K562 (cell line): Measurements from ENCODE around the gene RGS13. TPM values are rescaled to one million over a fixed set of nuclear protein-coding genes. Genes with fewer than 3 reads are reported as not detected.

ENCODE experiments used
- ATAC-seq: fragments of 200-7000 bp; cut with Tn5 transposase; 3 replicates; pipeline ENCODE4 v1.9.1; 2020; ENCODE audit warnings: moderate library complexity
- BruUV-seq: library from RNA; stranded (reverse); fragments of 400-500 nt; replicated peaks from 2 replicates; lab custom pipeline; 2021; lab: Mats Ljungman, UMichigan
- CTCF ChIA-PET: fragments of 300-600 bp; formaldehyde crosslinking; extraction: SDS; loops from one replicate; lab custom pipeline; 2021; ENCODE audit warnings: low intra/inter-chr PET ratio; lab: Yijun Ruan, JAX
- POLR2A ChIA-PET: fragments of 300-600, 350-650 bp; sonication (Branson Sonifier 250); formaldehyde crosslinking; extraction: SDS; loops from one replicate; lab custom pipeline; 2021; ENCODE audit warnings: antibody characterized with exemption, inconsistent platforms; lab: Yijun Ruan, JAX
- DNase-seq, 4 experiments: peaks; one replicate each; pipeline versions ENCODE4 v3.0.0 to v3.0.0-alpha.2; 2011 to 2018; ENCODE audit warnings: low spot score in 3 of 4, mixed read lengths in 3 of 4; ENCODE audit errors: extremely low read depth in 1 of 4
- FAIRE-seq: peaks from 2 replicates; lab custom pipeline; 2011; peaks lifted over from hg19 to GRCh38; lab: Jason Lieb, UNC
- H2AFZ ChIP-seq: 2 replicates; pipeline ENCODE4 v1.6.0; 2011; ENCODE audit warnings: low read depth, low read length, control low read depth, inconsistent platforms
- H3K27ac ChIP-seq: fragments of 200-600 bp; 3 replicates; pipeline ENCODE4 v1.8.0; 2011; ENCODE audit warnings: low read depth, mild to moderate bottlenecking, control low read depth, inconsistent platforms, low read length, moderate library complexity, mixed read lengths; ENCODE audit errors: extremely low read depth
- H3K27me3 ChIP-seq, 2 experiments: fragments of 300-600 bp in 1 of 2; 2 replicates in 1 of 2; 3 replicates in 1 of 2; pipeline versions ENCODE4 v1.6.0 to v1.8.0; 2011; ENCODE audit warnings: inconsistent platforms in 2 of 2, low read length in 2 of 2, mild to moderate bottlenecking in 1 of 2, mixed read lengths in 1 of 2, moderate library complexity in 1 of 2; ENCODE audit not compliant: control insufficient read depth in 2 of 2, insufficient read depth in 2 of 2
- H3K36me3 ChIP-seq: fragments of 300-600 bp; 3 replicates; pipeline ENCODE4 v1.8.0; 2011; ENCODE audit warnings: mild to moderate bottlenecking, low read length, inconsistent platforms; ENCODE audit not compliant: control insufficient read depth, insufficient read depth
- H3K4me1 ChIP-seq, 2 experiments: fragments of 200-600 bp in 1 of 2; replicated peaks in 1 of 2; 2 replicates in 1 of 2; 3 replicates in 1 of 2; pipeline versions ENCODE4 v1.5.1 to v1.8.0; 2011; ENCODE audit warnings: inconsistent platforms in 2 of 2, low read length in 2 of 2, mild to moderate bottlenecking in 1 of 2, mixed read lengths in 1 of 2, moderate library complexity in 1 of 2; ENCODE audit not compliant: control insufficient read depth in 2 of 2, insufficient read depth in 2 of 2
- H3K4me2 ChIP-seq: 2 replicates; pipeline ENCODE4 v1.6.1; 2011; ENCODE audit warnings: low read length, control low read depth, inconsistent platforms, mixed read lengths; ENCODE audit not compliant: insufficient read depth
- H3K4me3 ChIP-seq: fragments of 200-600 bp; sonication (generic), shearing (Covaris generic); 2 replicates; pipeline ENCODE4 v1.5.1; 2016; ENCODE audit warnings: control low read depth, inconsistent platforms
- H3K79me2 ChIP-seq: fragments of 200-600 bp; 3 replicates; pipeline ENCODE4 v1.8.0; 2011; ENCODE audit warnings: low read length, inconsistent platforms; ENCODE audit not compliant: control insufficient read depth, insufficient read depth
- H3K9ac ChIP-seq, 2 experiments: 2 replicates each; pipeline versions ENCODE4 v1.6.0 to v1.6.1; 2011; ENCODE audit warnings: low read depth in 2 of 2, low read length in 2 of 2, control low read depth in 1 of 2, inconsistent platforms in 1 of 2, mild to moderate bottlenecking in 1 of 2, mixed read lengths in 1 of 2; ENCODE audit not compliant: insufficient read depth in 1 of 2
- H3K9me1 ChIP-seq: one replicate; pipeline ENCODE4 v1.6.0; 2011; ENCODE audit warnings: inconsistent platforms, mild to moderate bottlenecking, low read length, moderate library complexity; ENCODE audit not compliant: control insufficient read depth, insufficient read depth
- H3K9me3 ChIP-seq: replicated peaks from 2 replicates; pipeline ENCODE4 v1.5.1; 2011; ENCODE audit warnings: low read depth, low read length, inconsistent platforms; ENCODE audit not compliant: control insufficient read depth, insufficient read depth
- H4K20me1 ChIP-seq: replicated peaks from 2 replicates; pipeline ENCODE4 v1.6.1; 2011; ENCODE audit warnings: low read length, inconsistent platforms, mixed read lengths; ENCODE audit not compliant: control insufficient read depth, insufficient read depth
- COPS2 ChIP-seq: fragments of 450-650 bp; conservative IDR thresholded peaks from 2 replicates; pipeline ENCODE4 v1.6.1; 2016; ENCODE audit warnings: mild to moderate bottlenecking, moderate library complexity
- DLX4 ChIP-seq: fragments of 250-450 bp; sonication (Bioruptor Pico); IDR thresholded peaks from 2 replicates; pipeline ENCODE4 v1.6.1; 2021; ENCODE audit warnings: mild to moderate bottlenecking
- DMBX1 ChIP-seq: fragments of 250-450 bp; sonication (Bioruptor Pico); IDR thresholded peaks from 2 replicates; pipeline ENCODE4 v1.8.0; 2022; ENCODE audit warnings: inconsistent platforms, mild to moderate bottlenecking, moderate library complexity, borderline replicate concordance
- EZH2 ChIP-seq: IDR thresholded peaks from 2 replicates; pipeline ENCODE4 v1.6.1; 2012; ENCODE audit warnings: low read depth, mild to moderate bottlenecking, inconsistent platforms, low read length, borderline replicate concordance
- HINFP ChIP-seq: fragments of 450-650 bp; conservative IDR thresholded peaks from 2 replicates; pipeline ENCODE4 v1.6.1; 2016; ENCODE audit warnings: missing genetic modification characterization, low read depth, mild to moderate bottlenecking, control low read depth, missing compliant biosample characterization
- HNRNPUL1 ChIP-seq: fragments of 200-400 bp; formaldehyde crosslinking; IDR thresholded peaks from 2 replicates; pipeline ENCODE4 v1.6.1; 2017; ENCODE audit warnings: low read length
- NBN ChIP-seq: fragments of 450-650 bp; IDR thresholded peaks from 2 replicates; pipeline ENCODE4 v1.6.1; 2016; ENCODE audit warnings: low read depth, mild to moderate bottlenecking
- NCOA1 ChIP-seq: fragments of 450-650 bp; IDR thresholded peaks from 2 replicates; pipeline ENCODE4 v1.6.1; 2016; ENCODE audit warnings: low read depth
- NFXL1 ChIP-seq: fragments of 450-650 bp; formaldehyde crosslinking; IDR thresholded peaks from 2 replicates; pipeline ENCODE4 v1.4.0; 2021; ENCODE audit warnings: mild to moderate bottlenecking
- PRDM10 ChIP-seq: fragments of 450-650 bp; IDR thresholded peaks from 2 replicates; pipeline ENCODE4 v1.6.1; 2018; ENCODE audit not compliant: partially characterized antibody
- PRPF4 ChIP-seq: fragments of 200-400 bp; formaldehyde crosslinking; IDR thresholded peaks from one replicate; pipeline ENCODE4 v1.6.1; 2017; ENCODE audit warnings: low read length, low read depth, mild to moderate bottlenecking; ENCODE audit not compliant: insufficient read depth, poor library complexity, severe bottlenecking
- SAFB2 ChIP-seq: fragments of 200-400 bp; formaldehyde crosslinking; IDR thresholded peaks from 2 replicates; pipeline ENCODE4 v1.6.1; 2018; ENCODE audit warnings: borderline replicate concordance, low read length, low read depth, moderate library complexity; ENCODE audit not compliant: severe bottlenecking
- TFAP4 ChIP-seq: sonication (generic); formaldehyde crosslinking; IDR thresholded peaks from 2 replicates; pipeline ENCODE4 v1.8.0; 2022; ENCODE audit warnings: missing genetic modification reagents, mild to moderate bottlenecking, moderate library complexity, borderline replicate concordance
- ZNF224 ChIP-seq: sonication (generic); formaldehyde crosslinking; IDR thresholded peaks from 2 replicates; pipeline ENCODE4 v1.8.0; 2022; ENCODE audit warnings: mild to moderate bottlenecking, missing genetic modification reagents
- ZNF347 ChIP-seq: fragments of 450-650 bp; formaldehyde crosslinking; IDR thresholded peaks from 2 replicates; pipeline ENCODE4 v1.4.0; 2020; ENCODE audit warnings: low read depth, mild to moderate bottlenecking, moderate library complexity
- WGBS: fragments of 100-300 bp; shearing (Covaris generic); methylation state at CpG from one replicate; pipeline ENCODE4 v1.1.6; 2016; ENCODE audit warnings: low coverage, mixed read lengths; ENCODE audit not compliant: insufficient coverage; ENCODE audit errors: missing lambda C conversion rate; 5-methylcytosine and 5-hydroxymethylcytosine counted together
- in situ Hi-C: fragments of 300-500 bp; cut with MboI; formaldehyde crosslinking; loops from 4 replicates; pipeline ENCODE4 v1.15.0; 2018; ENCODE audit warnings: inconsistent platforms, mixed read lengths
- intact Hi-C: fragments of 100-400 bp; cut with micrococcal nuclease; formaldehyde crosslinking; loops from 2 replicates; pipeline ENCODE4 v1.14.2; 2022
- polyA plus RNA-seq, 8 experiments: library from polyadenylated mRNA; depleted of rRNA in 4 of 8; stranded (reverse) in 5 of 8; unstranded in 3 of 8; fragments of >200 nt; fragmentation: Nextera tagmentation in 2 of 8; fragmentation: Illumina TruSeq in 1 of 8; extraction: Ambion mirVana in 2 of 8; extraction: Trizol in 1 of 8; gene quantifications; 2 replicates each; pipeline versions ENCODE4 v1.2.1 to v1.2.3, GENCODE V29; 2011 to 2014; ENCODE audit warnings: inconsistent platforms in 1 of 8, missing spikeins in 1 of 8
- total RNA-seq, 7 experiments: library from RNA; depleted of rRNA in 6 of 7; stranded (reverse); fragments of >200 nt in 6 of 7; fragmentation: Illumina TruSeq in 2 of 7; extraction: Trizol in 2 of 7; gene quantifications; 2 replicates each; pipeline versions ENCODE4 v1.2.1 to v1.2.3, GENCODE V29; 2011 to 2021; ENCODE audit warnings: low replicate concordance in 1 of 7

Gene RGS13
- total and polyA plus RNA-seq, 9 of the 15 experiments (the other 6 are each of a cell fraction or from before 2014, with no cell fraction given) = not detected

- no peak for TF ChIP-seq HNRNPUL1
Observed at GRCh38 chr1:192657760-192658159, 21.8 kb downstream of the RGS13 start (continued).

GRCh38 chr1:192658255-192658654 lies 22.3 kb downstream of the RGS13 start:
- Histone ChIP-seq H3K79me2 (no peaks in the 10 kb centered on the region), H3K4me3 (no peak overlapping the region), H3K36me3 (no peaks in the 10 kb centered on the region), H2AFZ (no peak overlapping the region), H3K9me1 (no peaks in the 10 kb centered on the region), H3K27ac (no peak overlapping the region), H3K9me3 (no peaks in the 10 kb centered on the region), H3K27me3 (no peaks in the 10 kb centered on the region), H3K4me2 (no peak overlapping the region), H3K4me1 (no peaks in the 10 kb centered on the region), H3K9ac (no peak overlapping the region), H4K20me1 (no peaks in the 10 kb centered on the region)
- ATAC-seq (no peak), FAIRE-seq (no peak), DNase-seq (no peak)
- in situ Hi-C loops (no loop called here), intact Hi-C loops (no loop called here)
- BruUV-seq = no TSS peak
- CTCF ChIA-PET = no interaction called here
- WGBS = 4% methylated on average over 1 of the region's 1 CpG
- POLR2A ChIA-PET = no interaction called here
- TF ChIP-seq EZH2 (no peak), ZNF347 (no peak), HINFP (tag) (no peak), TFAP4 (CRISPR knock-in tag) (no peak), ZNF224 (CRISPR knock-in tag) (no peak), DMBX1 (CRISPR knock-in tag) (no peak), COPS2 (no peak), NBN (no peak), NFXL1 (CRISPR knock-in tag) (no peak), PRDM10 (no peak), DLX4 (no peak), SAFB2 (no peak), NCOA1 (no peak), PRPF4 (no peak)
